ENCODE data around the gene KCTD10.

DNA sequence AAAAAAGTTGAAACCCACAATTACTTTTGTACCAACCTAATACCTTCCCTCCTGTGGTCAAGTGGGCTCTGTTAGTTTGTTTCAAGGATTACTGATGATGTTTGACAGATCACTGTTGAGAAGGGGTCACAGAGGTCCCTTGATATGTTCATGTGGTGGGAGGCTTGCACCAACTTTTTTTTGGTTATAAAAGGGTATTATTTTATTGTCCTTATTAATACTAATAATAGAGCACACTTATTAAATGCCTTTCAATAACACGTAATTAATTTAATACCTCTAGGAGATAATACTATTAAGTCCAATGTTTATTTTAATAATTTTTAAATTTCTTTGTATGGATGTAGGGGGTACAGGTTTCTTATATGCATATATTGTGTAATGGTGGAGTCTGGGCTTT, 4.8 kb upstream of the KCTD10 start:
- no peak for TF ChIP-seq POLR2A (IDR thresholded peaks at IDR 0.05; ENCODE audit: extremely low read depth, insufficient read length)
- TF ChIP-seq, protein P1, sequence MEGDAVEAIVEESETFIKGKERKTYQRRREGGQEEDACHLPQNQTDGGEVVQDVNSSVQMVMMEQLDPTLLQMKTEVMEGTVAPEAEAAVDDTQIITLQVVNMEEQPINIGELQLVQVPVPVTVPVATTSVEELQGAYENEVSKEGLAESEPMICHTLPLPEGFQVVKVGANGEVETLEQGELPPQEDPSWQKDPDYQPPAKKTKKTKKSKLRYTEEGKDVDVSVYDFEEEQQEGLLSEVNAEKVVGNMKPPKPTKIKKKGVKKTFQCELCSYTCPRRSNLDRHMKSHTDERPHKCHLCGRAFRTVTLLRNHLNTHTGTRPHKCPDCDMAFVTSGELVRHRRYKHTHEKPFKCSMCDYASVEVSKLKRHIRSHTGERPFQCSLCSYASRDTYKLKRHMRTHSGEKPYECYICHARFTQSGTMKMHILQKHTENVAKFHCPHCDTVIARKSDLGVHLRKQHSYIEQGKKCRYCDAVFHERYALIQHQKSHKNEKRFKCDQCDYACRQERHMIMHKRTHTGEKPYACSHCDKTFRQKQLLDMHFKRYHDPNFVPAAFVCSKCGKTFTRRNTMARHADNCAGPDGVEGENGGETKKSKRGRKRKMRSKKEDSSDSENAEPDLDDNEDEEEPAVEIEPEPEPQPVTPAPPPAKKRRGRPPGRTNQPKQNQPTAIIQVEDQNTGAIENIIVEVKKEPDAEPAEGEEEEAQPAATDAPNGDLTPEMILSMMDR (IDR thresholded peaks at IDR 0.05; ENCODE audit: low read depth, low read length) = no peak
